GM21526 (cell line): ENCODE measurements around the gene CDK14.

Experiments used
- ATAC-seq: cut with Tn5 transposase; IDR thresholded peaks from one replicate; pipeline ENCODE4 v1.9.1; 2021; ENCODE audit warnings: moderate library complexity; ENCODE audit not compliant: unreplicated experiment, low FRiP score

CDK14 gene

DNA sequence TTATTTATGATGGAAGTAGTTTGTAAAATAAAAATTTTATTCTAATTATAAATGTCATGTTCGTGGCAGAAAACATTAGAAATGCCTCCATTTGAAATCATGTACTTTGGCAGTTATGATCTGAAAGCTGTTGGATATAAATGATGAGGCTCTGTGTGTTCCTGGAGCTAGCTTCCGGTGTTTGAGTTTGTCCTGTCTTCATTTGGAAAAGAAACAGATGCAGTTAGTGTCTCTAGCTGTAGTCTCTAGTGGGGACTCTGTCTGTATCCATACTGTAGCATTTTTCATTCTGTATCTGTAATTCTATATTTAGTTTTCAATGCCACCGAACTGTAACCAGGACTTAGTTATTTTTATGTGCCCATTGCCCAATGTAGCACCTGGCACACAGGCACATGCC, 471.1 kb downstream of the CDK14 start:
- ATAC-seq = no peak

DNA sequence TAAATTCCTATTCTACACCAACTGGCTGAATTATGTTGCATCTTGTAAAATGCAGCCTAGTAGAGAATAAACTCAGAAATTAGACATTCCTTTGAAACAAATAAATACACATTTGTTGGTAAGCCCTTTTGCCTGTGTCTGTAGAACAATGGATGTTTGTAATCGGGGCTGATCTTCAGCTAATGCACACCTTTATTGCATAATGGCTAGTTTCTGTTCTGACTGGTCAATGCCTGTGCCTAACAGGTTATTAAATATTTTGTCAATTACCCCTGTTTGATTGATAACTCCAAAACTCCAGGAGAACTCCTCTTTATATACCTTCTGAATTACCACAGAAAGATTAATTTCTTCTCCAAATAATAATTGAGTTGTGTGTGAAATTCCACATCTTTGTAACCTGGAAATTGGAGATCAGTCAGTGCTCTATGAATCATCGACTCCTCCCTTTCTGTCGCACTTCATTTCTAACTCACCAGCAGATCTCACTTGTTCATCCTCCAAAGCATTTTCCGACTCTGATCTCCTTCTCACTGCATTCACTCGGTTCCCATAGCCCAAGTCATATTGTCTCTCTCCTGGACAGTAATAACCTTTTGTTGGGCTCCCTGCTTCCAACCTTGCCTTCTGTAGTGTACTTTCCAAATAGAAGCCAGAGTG, 472.1 kb downstream of the CDK14 start:
- ATAC-seq = no peak

DNA sequence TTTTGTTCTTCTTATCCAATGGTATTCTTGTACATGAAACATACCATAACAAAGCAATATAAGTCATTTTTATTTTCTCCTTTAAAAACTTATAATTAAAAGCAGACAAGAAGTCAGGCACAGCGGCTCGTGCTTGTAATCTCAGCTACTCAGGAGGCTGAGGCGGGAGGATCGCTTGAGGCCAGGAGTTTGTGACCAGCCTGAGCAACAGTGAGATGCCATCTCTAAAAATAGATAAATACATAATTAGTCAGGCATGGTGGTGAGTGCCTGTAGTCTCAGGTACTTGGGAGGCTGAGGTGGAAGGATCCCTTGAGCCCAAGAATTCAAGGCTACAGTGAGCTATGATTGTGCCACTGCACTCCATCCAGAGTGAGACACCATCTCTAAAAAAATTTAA, 473.0 kb downstream of the CDK14 start:
- no peak for ATAC-seq

DNA sequence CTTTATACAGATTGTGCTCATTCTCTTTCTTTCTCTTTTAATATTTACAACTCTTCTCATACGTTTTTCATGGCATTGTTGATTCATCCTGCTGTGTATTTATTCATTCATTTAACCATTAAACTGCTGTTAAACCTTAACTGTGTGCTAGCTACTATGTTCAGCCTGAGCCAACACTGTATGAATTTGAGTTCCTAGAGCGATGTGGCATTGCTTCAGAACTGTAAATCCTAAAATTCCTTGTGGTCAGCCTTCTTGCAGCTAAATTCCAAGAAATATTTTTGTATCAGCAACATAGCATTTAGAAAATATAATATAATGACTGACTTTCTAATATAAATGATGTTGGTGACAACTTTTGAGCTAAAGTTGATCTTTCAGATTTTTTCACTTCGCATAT, 483.4 kb downstream of the CDK14 start:
- ATAC-seq = no peak

DNA sequence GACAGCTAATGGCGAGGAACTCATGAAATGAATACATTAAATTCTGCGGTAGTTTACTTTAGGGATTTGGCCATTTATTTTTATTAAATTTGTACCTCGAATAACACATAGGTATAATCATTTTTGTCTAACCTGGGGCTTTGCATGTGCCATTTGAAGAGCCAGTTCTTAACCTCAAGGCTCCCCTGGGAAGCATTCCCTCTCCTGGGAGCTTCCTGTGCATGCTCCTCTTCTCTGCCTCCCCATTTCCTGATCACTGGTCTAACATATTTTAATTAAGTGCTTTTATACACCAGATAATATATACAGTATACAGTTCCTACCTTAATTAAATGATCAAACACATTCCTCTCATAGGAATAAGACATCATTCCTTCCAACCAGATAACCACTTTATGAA, 484.2 kb downstream of the CDK14 start:
- no peak for ATAC-seq

DNA sequence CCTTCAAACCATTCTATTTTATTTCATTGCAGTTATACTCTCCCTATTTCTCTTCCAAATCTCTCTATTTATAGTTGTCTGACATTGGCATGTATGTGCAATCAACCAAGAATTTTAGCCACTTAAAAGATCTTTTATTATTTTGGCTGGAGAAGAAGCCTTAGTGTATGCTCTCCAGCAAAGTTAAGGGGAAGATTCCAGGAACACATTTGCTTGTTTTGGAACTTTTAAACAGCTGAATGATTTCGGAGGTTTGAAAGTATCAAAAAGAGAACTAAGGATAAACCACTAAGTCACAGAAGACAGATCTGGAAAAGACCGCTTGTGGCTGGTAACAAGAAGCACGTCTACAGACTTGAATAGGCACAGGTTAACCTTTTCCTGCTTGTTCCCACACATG, 485.9 kb downstream of the CDK14 start:
- ATAC-seq = no peak

DNA sequence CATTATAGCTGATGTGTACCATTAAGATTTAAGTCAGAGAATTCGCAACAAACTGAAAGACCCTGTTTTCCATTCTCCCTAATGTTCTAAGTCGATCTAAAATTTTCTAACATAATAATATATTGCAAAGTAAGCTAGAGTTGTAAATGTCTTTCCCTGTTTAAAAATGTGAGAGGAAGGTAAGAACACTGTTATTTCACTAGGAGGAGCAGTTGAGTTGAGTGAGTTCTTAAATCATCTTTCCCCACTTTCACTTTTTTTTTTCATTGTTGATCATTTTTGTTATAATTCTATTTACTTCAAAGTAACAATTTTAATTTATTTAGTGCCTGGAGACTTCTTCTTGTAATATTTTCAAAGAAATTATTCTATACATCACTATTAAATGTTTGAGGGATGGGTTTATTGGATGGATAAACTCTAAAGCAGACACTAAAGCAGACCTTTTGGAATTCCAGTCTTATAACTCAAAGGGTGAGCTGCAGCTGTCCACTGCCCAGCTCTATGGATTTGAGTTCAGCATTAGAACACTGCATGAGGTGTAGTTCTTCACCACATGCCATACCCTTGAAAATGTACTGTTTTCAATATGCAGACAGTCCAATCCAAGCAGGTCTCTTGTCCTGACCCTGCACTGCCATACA, 486.9 kb downstream of the CDK14 start:
- no peak for ATAC-seq

DNA sequence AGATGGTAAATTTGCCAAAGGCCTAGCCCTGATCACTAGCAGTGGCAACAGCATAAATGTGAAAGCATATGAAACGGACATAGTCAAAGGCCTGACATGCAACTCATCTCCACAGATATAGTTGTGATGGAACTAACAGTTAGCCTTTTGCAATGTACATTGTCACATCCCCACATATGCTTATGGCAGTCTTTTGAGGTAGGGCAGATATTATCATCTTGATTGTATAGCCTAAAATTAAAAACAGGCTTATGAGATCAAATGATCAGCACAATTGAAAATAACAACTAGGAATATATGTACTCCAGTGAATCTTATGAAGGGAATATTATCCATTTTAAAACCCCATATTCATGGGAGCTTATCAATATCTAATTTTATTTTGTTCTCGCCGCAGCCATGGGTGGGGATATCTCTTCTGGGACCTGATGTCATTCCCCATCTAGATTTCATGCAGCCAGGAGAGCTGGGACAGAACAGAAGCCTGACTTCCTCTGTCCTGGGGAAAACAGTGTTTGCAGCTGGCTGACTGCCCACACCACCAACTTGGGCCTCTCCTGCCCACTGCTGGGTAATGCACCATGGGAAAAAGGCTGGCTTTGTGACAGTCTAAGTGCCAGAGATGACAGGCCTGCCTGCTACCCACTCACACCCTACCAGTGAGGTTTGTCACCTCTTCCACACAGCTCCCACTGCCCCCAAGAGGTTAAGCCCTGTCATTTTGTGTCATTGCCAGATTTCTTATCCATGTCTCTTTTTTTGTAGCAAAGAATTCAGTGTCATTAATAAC, 487.9 kb downstream of the CDK14 start:
- no peak for ATAC-seq

DNA sequence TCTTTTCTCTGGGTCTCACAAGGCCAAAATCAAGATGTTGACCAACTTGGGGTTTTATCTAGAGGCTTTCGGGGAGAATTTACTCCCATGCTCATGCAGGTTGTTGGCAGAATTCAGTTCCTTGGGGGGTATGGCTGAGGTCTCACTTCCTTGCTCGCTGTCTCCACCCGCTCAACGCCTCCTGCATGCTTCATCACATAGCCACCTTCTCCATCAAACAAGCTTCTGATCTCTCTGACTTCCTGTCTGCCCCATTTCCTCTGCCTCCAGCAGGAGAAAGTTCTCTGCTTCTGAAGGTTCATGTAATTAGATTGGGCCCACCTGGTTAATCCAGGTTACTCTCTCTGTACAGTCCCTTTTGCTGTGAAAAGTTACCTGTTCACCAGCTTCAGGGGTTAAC, 489.1 kb downstream of the CDK14 start:
- ATAC-seq = no peak

DNA sequence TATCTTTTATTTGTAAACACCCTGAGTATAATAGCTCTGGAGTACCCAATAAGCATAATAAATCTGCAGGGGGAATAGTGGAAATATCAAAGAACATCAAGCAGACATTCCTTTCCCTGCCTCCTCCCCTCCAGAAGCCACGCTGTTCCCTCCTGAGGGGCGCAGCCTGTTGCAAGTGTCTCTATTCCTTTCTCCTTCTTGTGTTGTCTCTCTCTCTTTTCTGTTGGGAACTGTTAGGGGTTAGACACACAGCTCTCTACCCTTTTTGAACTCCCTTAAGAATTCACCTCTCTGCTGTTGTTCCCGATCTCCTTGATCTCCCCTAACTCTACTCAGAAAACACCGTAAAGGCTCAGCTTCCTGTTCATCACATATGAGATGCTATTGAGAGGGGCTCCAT, 490.1 kb downstream of the CDK14 start:
- no peak for ATAC-seq

DNA sequence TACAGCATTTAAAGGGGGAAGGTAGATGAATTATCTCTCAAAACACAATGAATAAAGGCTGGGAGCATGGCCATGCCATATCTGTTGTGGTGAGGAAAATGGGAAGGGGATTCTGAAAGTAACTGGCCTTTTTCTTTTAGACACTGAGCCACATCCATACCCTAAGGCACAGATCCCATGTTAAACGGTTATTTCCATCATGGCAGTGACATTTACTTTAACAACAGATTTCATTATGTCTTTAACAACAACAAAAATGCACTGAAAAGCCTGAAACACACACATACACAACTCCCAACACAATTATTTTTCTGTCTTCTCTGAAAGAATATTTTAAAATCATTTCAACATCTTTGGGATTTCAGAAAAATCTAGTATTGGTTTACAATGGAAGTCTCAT, 492.0 kb downstream of the CDK14 start:
- ATAC-seq = no peak

DNA sequence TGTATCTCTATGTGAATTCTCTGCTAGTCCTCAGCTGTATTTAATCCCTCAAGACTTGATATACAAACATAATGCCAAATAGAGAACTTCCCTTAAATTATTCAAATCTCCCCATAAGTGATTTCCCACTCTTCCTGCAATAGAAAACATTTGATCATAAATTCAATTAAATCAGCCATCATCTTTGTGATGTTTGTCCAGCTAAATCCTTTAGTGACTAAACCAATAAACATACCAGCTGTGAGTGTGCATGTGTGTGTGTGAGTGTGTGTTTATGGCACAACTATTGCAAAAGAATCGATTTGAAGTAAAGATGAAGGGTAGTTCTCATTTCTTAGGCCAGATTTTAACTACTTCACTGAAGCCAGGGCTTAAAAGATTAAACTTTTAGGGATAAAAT, 492.6 kb downstream of the CDK14 start:
- ATAC-seq = no peak

DNA sequence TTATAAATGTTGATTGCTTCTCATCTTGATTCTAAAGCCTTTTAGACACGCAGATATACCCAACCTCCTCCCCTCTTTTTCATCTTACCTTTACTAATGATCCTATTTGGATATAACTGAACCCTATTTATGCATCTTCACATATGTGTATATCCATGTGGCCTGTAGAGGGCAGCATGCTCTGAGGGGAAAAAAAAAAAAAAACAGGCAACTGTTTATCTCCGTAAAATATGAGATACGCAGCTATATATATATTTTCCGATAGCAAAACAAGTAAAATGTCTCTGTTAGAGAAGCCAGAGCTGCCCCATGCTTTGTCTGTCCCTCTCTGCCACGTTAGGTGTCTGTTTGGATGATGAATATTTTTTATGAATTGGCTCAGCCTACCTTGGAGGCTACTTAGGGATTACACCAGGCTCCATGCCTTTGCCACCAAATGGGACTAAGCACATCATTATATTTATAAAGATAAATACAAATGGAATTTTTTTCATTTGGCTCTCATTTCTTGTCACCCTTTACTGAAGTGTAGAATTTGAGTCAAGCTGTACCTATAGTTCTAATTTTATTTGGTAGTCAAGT, 493.4 kb downstream of the CDK14 start:
- ATAC-seq = peak; percentile 64

DNA sequence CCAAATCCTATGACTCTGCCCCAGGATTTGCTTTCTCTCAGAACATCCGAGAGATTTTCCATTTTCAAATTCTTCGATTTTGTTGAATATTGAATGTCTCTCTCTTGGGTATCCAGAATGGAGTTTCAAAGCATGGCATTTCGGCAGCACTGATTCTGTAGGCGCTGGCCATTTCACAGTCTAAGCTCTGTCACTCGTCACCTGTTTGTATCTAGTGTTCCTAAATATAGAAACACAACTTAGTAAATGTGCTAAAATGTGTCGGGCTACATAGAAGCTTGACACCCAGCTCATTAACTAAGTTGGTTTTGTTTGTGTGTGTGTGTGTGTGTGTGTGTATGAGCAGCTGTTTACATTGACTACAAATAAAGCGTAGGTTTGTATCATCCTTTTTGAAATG, 494.6 kb downstream of the CDK14 start:
- ATAC-seq = no peak

DNA sequence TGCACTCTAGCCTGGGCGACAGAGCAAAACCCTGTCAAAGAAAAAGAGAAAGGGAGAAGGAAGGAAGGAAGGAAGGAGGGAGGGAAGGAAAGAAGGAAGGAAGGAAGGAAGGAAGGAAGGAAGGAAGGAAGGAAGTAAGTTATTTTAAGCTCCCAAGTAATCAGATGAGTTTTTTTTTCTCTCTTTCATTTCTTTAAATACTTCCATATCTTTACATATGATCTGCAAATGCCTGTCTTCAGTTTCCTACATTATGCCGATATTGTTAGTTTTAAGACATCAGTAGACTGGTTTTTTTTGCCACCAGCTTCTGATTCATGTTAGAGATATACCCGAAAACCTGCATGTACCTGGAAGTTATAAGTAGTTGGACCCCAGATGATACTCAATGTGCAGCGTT, 495.5 kb downstream of the CDK14 start:
- ATAC-seq = no peak

DNA sequence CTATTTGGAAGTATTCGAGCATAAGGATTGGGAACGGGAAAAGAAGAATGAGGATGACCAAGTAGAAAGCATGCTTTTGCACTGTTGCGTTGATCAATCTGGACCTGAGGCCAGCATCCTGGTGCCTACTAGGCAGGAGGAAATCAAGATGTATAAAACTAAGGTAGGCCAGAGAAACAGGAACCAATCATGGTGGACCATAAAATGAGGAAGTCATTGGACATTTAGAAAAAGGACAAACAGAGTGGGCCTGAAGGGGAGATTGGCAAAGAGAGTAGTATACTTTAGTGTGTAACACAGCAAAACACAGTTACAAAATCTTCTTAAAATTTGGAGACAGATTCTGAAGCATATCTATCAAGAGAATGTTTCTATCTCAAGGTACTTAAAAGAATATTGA, 497.1 kb downstream of the CDK14 start:
- ATAC-seq = no peak

DNA sequence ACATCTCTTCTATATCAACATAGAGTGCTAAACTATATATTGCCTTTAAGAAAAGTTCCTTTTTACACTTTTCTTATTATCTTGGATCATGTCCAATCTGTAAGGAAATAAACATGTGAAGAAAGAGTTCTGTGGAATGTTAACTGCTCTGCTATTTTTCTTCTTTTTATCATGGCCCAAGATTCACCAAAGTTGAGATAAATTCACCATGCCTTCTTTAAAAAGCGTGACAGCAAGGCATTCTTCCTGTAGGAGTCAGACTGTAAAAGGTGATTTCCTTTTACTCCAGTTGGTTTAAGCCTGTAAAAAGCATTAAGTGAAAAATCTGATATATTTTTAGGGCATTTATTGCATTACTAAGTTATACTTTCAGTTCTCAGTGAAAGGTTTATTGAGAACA, 502.4 kb downstream of the CDK14 start:
- ATAC-seq = no peak

DNA sequence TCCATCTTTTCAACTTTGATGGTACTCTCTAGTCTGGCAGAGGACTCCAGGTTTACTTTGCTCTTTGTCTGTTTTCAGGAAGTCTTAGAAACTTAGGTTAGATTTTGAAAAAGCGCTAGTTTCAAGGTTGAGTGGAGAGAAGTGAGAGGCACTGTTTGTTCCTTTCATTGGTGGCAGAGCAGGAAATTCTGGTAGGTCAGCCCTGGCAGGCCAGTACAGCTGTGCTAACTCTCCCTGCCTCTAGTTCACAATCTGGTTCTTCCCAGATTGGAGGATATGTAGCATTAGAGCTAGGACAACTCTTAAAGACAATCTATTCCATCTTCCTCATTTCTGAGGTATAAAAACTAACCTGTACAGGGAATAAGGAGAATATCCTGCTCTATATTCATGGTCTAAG, 507.2 kb downstream of the CDK14 start:
- no peak for ATAC-seq

DNA sequence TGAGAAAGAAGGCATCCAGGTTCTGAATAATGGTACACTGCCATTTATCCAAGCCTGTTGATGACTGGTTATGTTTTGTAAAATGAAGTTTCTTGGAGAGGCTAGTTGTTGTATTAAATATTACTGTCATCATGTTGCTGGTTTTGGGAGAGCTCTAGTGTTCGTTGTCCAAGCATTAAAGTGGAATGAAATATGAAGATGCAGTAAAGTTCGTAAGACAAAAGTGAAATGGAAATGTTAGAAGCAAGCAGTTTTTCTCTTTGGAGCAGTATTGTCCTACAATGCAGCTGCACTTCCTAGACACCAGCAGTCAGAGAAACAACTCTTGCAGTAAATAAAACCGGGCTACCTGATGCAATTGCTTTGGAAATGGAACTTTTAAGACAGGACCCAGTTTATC, 511.3 kb downstream of the CDK14 start:
- ATAC-seq = no peak

DNA sequence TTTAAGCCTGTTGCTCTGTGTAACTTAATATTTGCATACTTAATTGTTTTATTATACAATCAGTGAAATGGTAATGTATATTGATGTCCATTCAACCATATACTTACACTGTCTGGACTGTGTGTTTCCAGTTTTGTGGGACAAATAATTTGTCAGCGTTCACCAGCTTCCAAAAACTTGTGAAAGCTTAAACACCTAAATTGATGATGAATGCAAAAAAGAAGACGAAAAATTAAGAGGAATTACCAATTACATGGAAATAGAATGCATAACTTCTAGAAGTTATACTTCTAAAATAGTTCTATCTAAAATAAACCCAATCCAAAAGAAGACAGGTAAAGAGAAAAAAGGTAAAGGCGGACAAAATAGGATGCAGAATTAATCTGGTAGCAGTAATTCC, 513.1 kb downstream of the CDK14 start:
- ATAC-seq = no peak

DNA sequence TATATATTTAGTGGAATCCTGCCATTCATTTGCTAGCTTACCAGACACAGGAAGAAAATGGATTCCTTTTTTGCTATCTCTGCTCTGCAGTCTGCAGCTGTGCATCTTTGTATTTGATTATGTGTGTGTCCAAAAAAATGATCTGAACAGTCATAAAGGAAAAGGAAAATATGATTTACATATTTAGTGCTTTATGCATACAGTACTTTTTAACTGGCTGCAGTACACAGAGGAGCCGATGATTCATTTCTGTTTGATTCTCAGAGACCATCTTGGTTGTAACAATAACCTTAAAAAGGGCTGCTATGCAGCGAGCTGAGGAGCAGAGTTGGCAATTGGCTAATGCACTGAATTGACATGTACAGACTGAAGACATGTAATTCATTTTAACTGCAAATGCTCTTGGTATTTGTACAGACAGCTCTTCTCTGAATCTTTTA, 516.8 kb downstream of the CDK14 start:
- no peak for ATAC-seq

DNA sequence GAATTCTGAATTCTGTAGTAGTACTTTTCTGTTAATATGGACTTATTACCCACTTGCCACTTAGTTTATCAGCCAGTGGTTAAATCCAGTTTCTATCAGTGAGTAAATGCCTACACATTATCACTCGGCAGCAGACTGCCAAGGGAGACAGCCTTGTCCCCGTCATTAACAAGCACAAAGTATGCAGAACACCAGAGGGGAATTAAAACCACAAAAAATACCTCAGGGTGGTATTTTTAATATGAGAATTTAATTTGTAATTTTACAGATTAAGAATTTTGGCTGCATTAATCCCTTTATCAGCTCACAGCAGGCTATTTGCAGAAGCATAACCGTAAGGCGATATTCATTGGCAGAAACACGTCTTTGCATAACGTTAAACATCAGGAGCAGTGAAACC, 518.1 kb downstream of the CDK14 start:
- ATAC-seq = no peak
